HCT116 (cell line): ENCODE data around the gene DAP.

Experiments
- ATF3 ChIP-seq: IDR thresholded peaks from 2 replicates; pipeline ENCODE4 v1.6.1; 2012
- FOSL1 ChIP-seq: IDR thresholded peaks from 2 replicates; pipeline ENCODE4 v1.6.1; 2012; ENCODE audit warnings: low read depth
- POLR2AphosphoS5 ChIP-seq: IDR thresholded peaks from 2 replicates; pipeline ENCODE4 v1.6.1; 2011; ENCODE audit warnings: mild to moderate bottlenecking, low read depth, low read length, moderate library complexity
- RAD21 ChIP-seq: IDR thresholded peaks from 2 replicates; pipeline ENCODE4 v1.6.1; 2012; ENCODE audit warnings: low read depth, mild to moderate bottlenecking
- TF ChIP-seq, protein P1 (sequence below), 3 experiments: fragments of 200-600 bp in 1 of 3; sonication (generic) in 1 of 3; IDR thresholded peaks in 2 of 3; conservative IDR thresholded peaks in 1 of 3; 2 replicates each; pipeline ENCODE4 v1.5.1; 2012 to 2017; ENCODE audit warnings: low read depth in 2 of 3, low read length in 2 of 3, antibody characterized with exemption in 1 of 3, borderline replicate concordance in 1 of 3, control low read depth in 1 of 3, mild to moderate bottlenecking in 1 of 3, mixed read lengths in 1 of 3, mixed run types in 1 of 3, moderate library complexity in 1 of 3; ENCODE audit not compliant: insufficient read depth in 1 of 3

DNA sequence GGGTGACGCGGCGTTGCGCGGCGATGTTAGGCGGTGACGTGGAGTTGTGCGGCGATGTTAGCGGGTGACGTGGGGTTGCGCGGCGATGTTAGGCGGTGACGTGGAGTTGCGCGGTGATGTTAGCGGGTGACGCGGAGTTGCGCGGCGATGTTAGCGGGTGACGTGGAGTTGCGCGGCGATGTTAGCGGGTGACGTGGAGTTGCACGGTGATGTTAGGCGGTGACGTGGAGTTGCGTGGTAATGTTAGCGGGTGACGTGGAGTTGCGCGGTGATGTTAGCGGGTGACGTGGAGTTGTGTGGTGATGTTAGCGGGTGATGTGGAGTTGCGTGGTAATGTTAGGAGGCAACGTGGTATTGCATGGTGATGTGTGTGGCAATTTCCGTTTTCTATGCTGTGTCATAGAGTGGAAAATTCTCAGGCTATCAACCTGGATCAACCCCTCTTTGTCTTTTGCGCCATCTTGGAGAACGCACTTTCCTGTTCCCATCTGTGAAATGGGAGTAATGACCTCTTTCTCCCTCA lies 121.1 kb downstream of the DAP start:
- TF ChIP-seq POLR2AphosphoS5: no peak
- TF ChIP-seq, protein P1, sequence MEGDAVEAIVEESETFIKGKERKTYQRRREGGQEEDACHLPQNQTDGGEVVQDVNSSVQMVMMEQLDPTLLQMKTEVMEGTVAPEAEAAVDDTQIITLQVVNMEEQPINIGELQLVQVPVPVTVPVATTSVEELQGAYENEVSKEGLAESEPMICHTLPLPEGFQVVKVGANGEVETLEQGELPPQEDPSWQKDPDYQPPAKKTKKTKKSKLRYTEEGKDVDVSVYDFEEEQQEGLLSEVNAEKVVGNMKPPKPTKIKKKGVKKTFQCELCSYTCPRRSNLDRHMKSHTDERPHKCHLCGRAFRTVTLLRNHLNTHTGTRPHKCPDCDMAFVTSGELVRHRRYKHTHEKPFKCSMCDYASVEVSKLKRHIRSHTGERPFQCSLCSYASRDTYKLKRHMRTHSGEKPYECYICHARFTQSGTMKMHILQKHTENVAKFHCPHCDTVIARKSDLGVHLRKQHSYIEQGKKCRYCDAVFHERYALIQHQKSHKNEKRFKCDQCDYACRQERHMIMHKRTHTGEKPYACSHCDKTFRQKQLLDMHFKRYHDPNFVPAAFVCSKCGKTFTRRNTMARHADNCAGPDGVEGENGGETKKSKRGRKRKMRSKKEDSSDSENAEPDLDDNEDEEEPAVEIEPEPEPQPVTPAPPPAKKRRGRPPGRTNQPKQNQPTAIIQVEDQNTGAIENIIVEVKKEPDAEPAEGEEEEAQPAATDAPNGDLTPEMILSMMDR (IDR thresholded peaks at IDR 0.05 in 2 of 3, conservative IDR thresholded peaks at IDR 0.05 in 1 of 3; ENCODE audit: borderline replicate concordance in 1 of 3, insufficient read depth in 1 of 3, low read depth in 2 of 3, low read length in 2 of 3): no peak
- TF ChIP-seq ATF3: no peak
- no peak for TF ChIP-seq RAD21
- no peak for TF ChIP-seq FOSL1
